ENCODE results near the gene ATP10B.

ATP10B gene

GRCh38 chr5:160537940-160538339, 314.1 kb downstream of the ATP10B start:
- no peaks in the 10 kb centered on the region for H3K27me3 ChIP-seq
- TF ChIP-seq, protein P1, sequence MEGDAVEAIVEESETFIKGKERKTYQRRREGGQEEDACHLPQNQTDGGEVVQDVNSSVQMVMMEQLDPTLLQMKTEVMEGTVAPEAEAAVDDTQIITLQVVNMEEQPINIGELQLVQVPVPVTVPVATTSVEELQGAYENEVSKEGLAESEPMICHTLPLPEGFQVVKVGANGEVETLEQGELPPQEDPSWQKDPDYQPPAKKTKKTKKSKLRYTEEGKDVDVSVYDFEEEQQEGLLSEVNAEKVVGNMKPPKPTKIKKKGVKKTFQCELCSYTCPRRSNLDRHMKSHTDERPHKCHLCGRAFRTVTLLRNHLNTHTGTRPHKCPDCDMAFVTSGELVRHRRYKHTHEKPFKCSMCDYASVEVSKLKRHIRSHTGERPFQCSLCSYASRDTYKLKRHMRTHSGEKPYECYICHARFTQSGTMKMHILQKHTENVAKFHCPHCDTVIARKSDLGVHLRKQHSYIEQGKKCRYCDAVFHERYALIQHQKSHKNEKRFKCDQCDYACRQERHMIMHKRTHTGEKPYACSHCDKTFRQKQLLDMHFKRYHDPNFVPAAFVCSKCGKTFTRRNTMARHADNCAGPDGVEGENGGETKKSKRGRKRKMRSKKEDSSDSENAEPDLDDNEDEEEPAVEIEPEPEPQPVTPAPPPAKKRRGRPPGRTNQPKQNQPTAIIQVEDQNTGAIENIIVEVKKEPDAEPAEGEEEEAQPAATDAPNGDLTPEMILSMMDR (IDR thresholded peaks at IDR 0.05), result no peak
- H3K9me3 ChIP-seq, result no peaks in the 10 kb centered on the region
- no peaks in the 10 kb centered on the region for H3K36me3 ChIP-seq
- no peaks in the 10 kb centered on the region for H3K4me1 ChIP-seq (ENCODE audit: control insufficient read depth in 1 of 2, insufficient read depth in 1 of 2, low read depth in 1 of 2, low read length in 1 of 2)
- H3K27ac ChIP-seq, result no peak overlapping the region
- no peak overlapping the region for H3K4me3 ChIP-seq (ENCODE audit: low read depth in 1 of 2, low read length in 1 of 2)

DNA sequence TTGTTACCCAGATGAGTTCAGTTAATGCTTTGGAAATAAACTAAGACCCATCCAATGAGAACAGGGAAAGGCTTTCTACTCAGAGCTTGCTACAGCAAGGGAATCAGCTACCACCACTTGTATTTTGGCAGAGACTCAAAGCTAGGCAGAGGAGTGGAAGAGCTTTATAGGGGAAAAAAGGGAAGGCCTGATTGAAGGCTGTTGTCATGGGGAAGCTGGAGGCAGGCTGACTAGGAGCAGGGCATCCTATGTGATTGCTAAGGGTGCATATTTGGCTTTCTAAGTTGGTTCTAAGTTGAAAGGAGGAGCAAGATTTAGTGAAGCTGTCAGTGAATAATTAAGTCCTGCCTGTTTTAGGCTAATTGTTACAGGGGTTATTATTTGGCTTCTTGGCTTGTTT, 314.9 kb downstream of the ATP10B start:
- H3K27me3 ChIP-seq, result no peaks in the 10 kb centered on the region
- H3K9me3 ChIP-seq, result no peaks in the 10 kb centered on the region
- TF ChIP-seq, protein P1 (IDR thresholded peaks at IDR 0.05), result no peak
- H3K36me3 ChIP-seq, result no peaks in the 10 kb centered on the region
- H3K27ac ChIP-seq, result no peak overlapping the region
- no peaks in the 10 kb centered on the region for H3K4me1 ChIP-seq (ENCODE audit: control insufficient read depth in 1 of 2, insufficient read depth in 1 of 2, low read depth in 1 of 2, low read length in 1 of 2)
- H3K4me3 ChIP-seq (ENCODE audit: low read depth in 1 of 2, low read length in 1 of 2), result no peak overlapping the region

- Histone ChIP-seq H3K27ac (no peak overlapping the region), H3K9me3 (no peaks in the 10 kb centered on the region), H3K4me3 (ENCODE audit: low read depth in 1 of 2, low read length in 1 of 2) (no peak overlapping the region), H3K4me1 (ENCODE audit: control insufficient read depth in 1 of 2, insufficient read depth in 1 of 2, low read depth in 1 of 2, low read length in 1 of 2) (no peaks in the 10 kb centered on the region), H3K27me3 (no peaks in the 10 kb centered on the region), H3K36me3 (no peaks in the 10 kb centered on the region)
- TF ChIP-seq, protein P1 (IDR thresholded peaks at IDR 0.05), result no peak
These were observed 317.1 kb downstream of the ATP10B start for GRCh38 chr5:160534914-160535313.

DNA sequence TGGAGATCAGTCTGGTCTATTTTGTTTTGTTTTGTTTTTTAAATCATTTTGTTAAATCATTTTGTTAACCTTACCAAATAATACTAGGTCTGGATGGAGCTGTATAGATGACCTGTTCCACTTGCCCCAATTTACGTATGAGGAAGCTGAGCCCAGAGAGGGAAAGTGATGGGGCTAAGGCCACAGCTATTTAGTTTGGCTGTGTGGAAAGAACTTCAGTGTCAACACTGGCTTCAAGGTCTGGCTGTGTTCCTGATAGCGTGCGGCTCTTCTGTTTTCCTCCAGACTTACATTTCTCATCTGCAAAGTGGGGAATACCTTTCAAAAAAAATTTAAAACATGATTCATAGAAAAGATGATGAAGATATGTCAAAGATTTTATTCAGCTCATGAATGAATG, 317.9 kb downstream of the ATP10B start:
- H3K27ac ChIP-seq, result no peak overlapping the region
- TF ChIP-seq, protein P1 (IDR thresholded peaks at IDR 0.05), result no peak
- no peaks in the 10 kb centered on the region for H3K4me1 ChIP-seq (ENCODE audit: control insufficient read depth in 1 of 2, insufficient read depth in 1 of 2, low read depth in 1 of 2, low read length in 1 of 2)
- H3K27me3 ChIP-seq, result no peaks in the 10 kb centered on the region
- H3K9me3 ChIP-seq, result no peaks in the 10 kb centered on the region
- no peak overlapping the region for H3K4me3 ChIP-seq (ENCODE audit: low read depth in 1 of 2, low read length in 1 of 2)
- H3K36me3 ChIP-seq, result no peaks in the 10 kb centered on the region

GRCh38 chr5:160525471-160526261, 326.3 kb downstream of the ATP10B start:
- no peak overlapping the region for H3K27ac ChIP-seq
- H3K9me3 ChIP-seq, result no peaks in the 10 kb centered on the region
- no peaks in the 10 kb centered on the region for H3K27me3 ChIP-seq
- TF ChIP-seq, protein P1 (IDR thresholded peaks at IDR 0.05), result no peak
- H3K4me3 ChIP-seq (ENCODE audit: low read depth in 1 of 2, low read length in 1 of 2), result no peak overlapping the region
- H3K36me3 ChIP-seq, result no peaks in the 10 kb centered on the region
- no peaks in the 10 kb centered on the region for H3K4me1 ChIP-seq (ENCODE audit: control insufficient read depth in 1 of 2, insufficient read depth in 1 of 2, low read depth in 1 of 2, low read length in 1 of 2)

All from neutrophil (primary cell).